Nephron progenitor cell (in vitro differentiated cells): ENCODE data around the gene BCL11B.
A peak's percentile ranks its signal among the peaks of the same experiment; 100 is the strongest.

Experiments
- DNase-seq: peaks from one replicate; pipeline ENCODE4 v3.0.0; 2021
- H3K27ac Mint-ChIP-seq: 2 replicates; pipeline ENCODE4 v1.8.0; 2021; ENCODE audit warnings: mild to moderate bottlenecking, moderate library complexity, mixed read lengths
- H3K27me3 Mint-ChIP-seq: 2 replicates; pipeline ENCODE4 v1.8.0; 2021; ENCODE audit warnings: mild to moderate bottlenecking, low read depth, mixed read lengths; ENCODE audit not compliant: poor library complexity
- H3K36me3 Mint-ChIP-seq: 2 replicates; pipeline ENCODE4 v1.8.0; 2021; ENCODE audit warnings: low read depth, mixed read lengths
- H3K4me1 Mint-ChIP-seq: 2 replicates; pipeline ENCODE4 v1.8.0; 2021; ENCODE audit warnings: mixed read lengths
- H3K4me3 Mint-ChIP-seq: 2 replicates; pipeline ENCODE4 v1.8.0; 2021; ENCODE audit warnings: mild to moderate bottlenecking, moderate library complexity, mixed read lengths
- H3K9me3 Mint-ChIP-seq: 2 replicates; pipeline ENCODE4 v1.8.0; 2021; ENCODE audit warnings: mild to moderate bottlenecking, moderate library complexity, mixed read lengths
- TF ChIP-seq, protein P1 (sequence below): fragments of 200-600 bp; sonication (generic); IDR thresholded peaks from 2 replicates; pipeline ENCODE4 v1.5.0; 2021; ENCODE audit warnings: antibody characterized with exemption

BCL11B gene

DNA sequence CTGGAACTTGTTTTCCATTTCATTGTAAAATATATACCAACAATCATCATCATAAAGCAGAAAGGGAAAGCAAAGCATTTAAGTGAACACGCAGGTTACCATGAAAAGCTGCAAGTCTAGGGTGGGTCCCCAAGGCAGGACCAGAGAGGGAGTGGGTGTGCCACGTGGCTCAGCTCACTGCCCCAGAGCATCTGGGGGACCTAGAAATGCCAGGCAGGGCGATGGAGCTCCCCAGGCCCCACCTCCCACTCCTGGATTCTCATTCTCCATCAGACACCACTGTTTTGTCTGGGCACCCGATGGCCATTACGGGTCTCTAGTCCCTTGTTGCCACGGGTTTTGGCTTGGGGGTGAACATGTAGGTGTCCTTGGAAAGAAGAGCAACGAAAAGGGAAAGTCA, 34.7 kb downstream of the BCL11B start:
- Mint-ChIP-seq H3K4me3 (no peak overlapping the region), H3K4me1 (peaks cover 87% of the 10 kb centered on the region), H3K9me3 (no peaks in the 10 kb centered on the region), H3K27ac (no peak overlapping the region), H3K27me3 (peaks cover 64% of the 10 kb centered on the region), H3K36me3 (no peaks in the 10 kb centered on the region)
- TF ChIP-seq, protein P1, sequence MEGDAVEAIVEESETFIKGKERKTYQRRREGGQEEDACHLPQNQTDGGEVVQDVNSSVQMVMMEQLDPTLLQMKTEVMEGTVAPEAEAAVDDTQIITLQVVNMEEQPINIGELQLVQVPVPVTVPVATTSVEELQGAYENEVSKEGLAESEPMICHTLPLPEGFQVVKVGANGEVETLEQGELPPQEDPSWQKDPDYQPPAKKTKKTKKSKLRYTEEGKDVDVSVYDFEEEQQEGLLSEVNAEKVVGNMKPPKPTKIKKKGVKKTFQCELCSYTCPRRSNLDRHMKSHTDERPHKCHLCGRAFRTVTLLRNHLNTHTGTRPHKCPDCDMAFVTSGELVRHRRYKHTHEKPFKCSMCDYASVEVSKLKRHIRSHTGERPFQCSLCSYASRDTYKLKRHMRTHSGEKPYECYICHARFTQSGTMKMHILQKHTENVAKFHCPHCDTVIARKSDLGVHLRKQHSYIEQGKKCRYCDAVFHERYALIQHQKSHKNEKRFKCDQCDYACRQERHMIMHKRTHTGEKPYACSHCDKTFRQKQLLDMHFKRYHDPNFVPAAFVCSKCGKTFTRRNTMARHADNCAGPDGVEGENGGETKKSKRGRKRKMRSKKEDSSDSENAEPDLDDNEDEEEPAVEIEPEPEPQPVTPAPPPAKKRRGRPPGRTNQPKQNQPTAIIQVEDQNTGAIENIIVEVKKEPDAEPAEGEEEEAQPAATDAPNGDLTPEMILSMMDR, result no peak
- no peak for DNase-seq

DNA sequence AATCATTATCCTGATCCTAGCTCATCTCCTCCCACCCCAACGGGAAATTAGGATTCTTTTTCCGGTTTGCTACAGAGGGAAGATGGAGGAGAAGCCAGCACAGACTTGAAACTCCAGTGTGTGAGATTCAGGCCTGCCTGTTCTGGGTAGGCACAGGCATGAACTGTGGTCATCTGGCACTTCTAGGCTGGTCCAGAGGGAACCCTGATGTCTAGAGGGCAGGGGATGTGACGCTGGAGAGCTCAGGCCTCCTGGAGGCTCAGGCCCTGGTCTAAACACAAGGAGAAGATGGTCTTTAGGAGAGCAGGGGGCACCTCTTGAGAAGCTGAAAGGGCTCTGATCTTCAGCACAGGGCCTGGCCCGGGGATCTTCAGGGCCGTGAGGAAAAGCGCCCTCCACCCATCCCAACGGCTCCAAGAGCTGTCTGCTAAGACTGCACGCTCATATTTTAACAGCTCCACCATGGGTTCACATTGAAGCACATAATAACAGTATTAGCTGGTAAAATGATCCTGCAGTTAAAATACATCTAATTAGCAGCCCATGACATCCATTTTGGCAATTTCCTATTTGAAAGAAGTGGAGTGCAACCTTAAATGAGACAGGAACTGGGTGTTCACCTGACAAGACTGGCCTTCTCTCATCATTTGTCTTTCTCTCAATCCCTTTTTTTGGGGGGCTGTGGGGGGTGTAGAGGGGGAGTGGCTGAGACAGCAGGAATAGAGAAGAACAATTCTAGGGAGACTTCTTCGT, 35.4 kb downstream of the BCL11B start:
- Mint-ChIP-seq H3K27ac (no peak overlapping the region), H3K4me1 (peaks cover 86% of the 10 kb centered on the region), H3K9me3 (no peaks in the 10 kb centered on the region), H3K27me3 (peaks cover 57% of the 10 kb centered on the region), H3K36me3 (no peaks in the 10 kb centered on the region), H3K4me3 (peak overlapping the region; percentile 85)
- TF ChIP-seq, protein P1, result no peak
- no peak for DNase-seq

- DNase-seq, result no peak
- H3K27ac Mint-ChIP-seq, result no peak overlapping the region
- H3K36me3 Mint-ChIP-seq, result no peaks in the 10 kb centered on the region
- TF ChIP-seq, protein P1, result no peak
- peaks cover 49% of the 10 kb centered on the region for H3K27me3 Mint-ChIP-seq
- peak overlapping the region; percentile 85 for H3K4me3 Mint-ChIP-seq
- H3K9me3 Mint-ChIP-seq, result no peaks in the 10 kb centered on the region
- H3K4me1 Mint-ChIP-seq, result peaks cover 80% of the 10 kb centered on the region
Measured at GRCh38 chr14:99235582-99236320, 36.2 kb downstream of the BCL11B start.

- H3K27ac Mint-ChIP-seq, result no peak overlapping the region
Measured at GRCh38 chr14:99234961-99235571, 36.9 kb downstream of the BCL11B start.

GRCh38 chr14:99234355-99234754, 37.6 kb downstream of the BCL11B start:
- H3K27me3 Mint-ChIP-seq, result peaks cover 37% of the 10 kb centered on the region
- H3K4me3 Mint-ChIP-seq, result peak overlapping the region; percentile 42
- H3K36me3 Mint-ChIP-seq, result no peaks in the 10 kb centered on the region
- TF ChIP-seq, protein P1, result no peak
- peaks cover 80% of the 10 kb centered on the region for H3K4me1 Mint-ChIP-seq
- no peak overlapping the region for H3K27ac Mint-ChIP-seq
- no peaks in the 10 kb centered on the region for H3K9me3 Mint-ChIP-seq
- DNase-seq, result no peak

More at GRCh38 chr14:99234961-99235571, 36.9 kb downstream of the BCL11B start:
- no peaks in the 10 kb centered on the region for H3K9me3 Mint-ChIP-seq
- TF ChIP-seq, protein P1, result no peak
- DNase-seq, result peak; percentile 76
- peak overlapping the region; percentile 85 for H3K4me3 Mint-ChIP-seq
- H3K36me3 Mint-ChIP-seq, result no peaks in the 10 kb centered on the region
- H3K4me1 Mint-ChIP-seq, result peaks cover 80% of the 10 kb centered on the region
- H3K27me3 Mint-ChIP-seq, result peaks cover 42% of the 10 kb centered on the region
